CD8-positive, alpha-beta memory T cell (primary cell): Measurements from ENCODE around the gene SLC24A3. TPM values are rescaled to one million over a fixed set of nuclear protein-coding genes. Genes with fewer than 3 reads are reported as not detected.

Experiments
- CTCF ChIA-PET: fragments of 350-600 bp; sonication (Branson Sonifier 250); formaldehyde crosslinking; loops from one replicate; lab custom pipeline; 2021; ENCODE audit warnings: antibody characterized with exemption; lab: Charles Lee
- POLR2A ChIA-PET: fragments of 350-600 bp; sonication (Branson Sonifier 250); formaldehyde crosslinking; loops from one replicate; lab custom pipeline; 2021; ENCODE audit warnings: antibody characterized with exemption; lab: Charles Lee
- DNase-seq, 5 donors: peaks; one replicate each; pipeline versions ENCODE4 v3.0.0 to v3.0.0-alpha.2; 2020 to 2022; ENCODE audit warnings: mixed read lengths in 1 of 5
- H3K27ac ChIP-seq: one replicate; pipeline ENCODE4 v1.7.0; 2013; ENCODE audit warnings: low read depth, mild to moderate bottlenecking, low read length, moderate library complexity
- H3K27me3 ChIP-seq: 2 replicates; pipeline ENCODE4 v1.7.0; 2013; ENCODE audit warnings: low read length, mild to moderate bottlenecking; ENCODE audit not compliant: insufficient read depth, poor library complexity, severe bottlenecking
- H3K36me3 ChIP-seq: 2 replicates; pipeline ENCODE4 v1.7.0; 2013; ENCODE audit warnings: mild to moderate bottlenecking, low read length, moderate library complexity; ENCODE audit not compliant: insufficient read depth
- H3K4me1 ChIP-seq: 2 replicates; pipeline ENCODE4 v1.7.0; 2013; ENCODE audit warnings: mild to moderate bottlenecking, low read length, moderate library complexity; ENCODE audit not compliant: insufficient read depth
- H3K4me3 ChIP-seq: 2 replicates; pipeline ENCODE4 v1.7.0; 2013; ENCODE audit warnings: mild to moderate bottlenecking, low read length
- H3K9me3 ChIP-seq: 2 replicates; pipeline ENCODE4 v1.7.0; 2013; ENCODE audit warnings: mild to moderate bottlenecking, low read length
- H3K27ac Mint-ChIP-seq, 8 donors: one replicate each; pipeline ENCODE4 v1.8.0; 2020 to 2021; ENCODE audit warnings: mixed read lengths in 8 of 8, mild to moderate bottlenecking in 6 of 8, inconsistent platforms in 3 of 8, moderate library complexity in 3 of 8
- H3K27me3 Mint-ChIP-seq, 2 donors: one replicate each; pipeline ENCODE4 v1.8.0; 2020 to 2021; ENCODE audit warnings: mixed read lengths in 2 of 2, mild to moderate bottlenecking in 1 of 2, moderate library complexity in 1 of 2
- H3K36me3 Mint-ChIP-seq, 3 donors: one replicate each; pipeline ENCODE4 v1.8.0; 2020 to 2021; ENCODE audit warnings: mixed read lengths in 3 of 3, inconsistent platforms in 1 of 3, mild to moderate bottlenecking in 1 of 3
- H3K4me1 Mint-ChIP-seq, 3 donors: one replicate each; pipeline ENCODE4 v1.8.0; 2020 to 2021; ENCODE audit warnings: mixed read lengths in 3 of 3, inconsistent platforms in 1 of 3, mild to moderate bottlenecking in 1 of 3
- H3K4me3 Mint-ChIP-seq, 7 donors: one replicate each; pipeline ENCODE4 v1.8.0; 2020 to 2021; ENCODE audit warnings: mixed read lengths in 7 of 7, mild to moderate bottlenecking in 6 of 7, moderate library complexity in 4 of 7, inconsistent platforms in 2 of 7
- H3K9me3 Mint-ChIP-seq, 5 donors: one replicate each; pipeline ENCODE4 v1.8.0; 2020 to 2022; ENCODE audit warnings: mixed read lengths in 5 of 5, mild to moderate bottlenecking in 3 of 5, moderate library complexity in 2 of 5, inconsistent platforms in 1 of 5
- polyA plus RNA-seq: library from polyadenylated mRNA; unstranded; fragments of 300-500 nt; fragmentation: Illumina TruSeq; gene quantifications from one replicate; pipeline ENCODE4 v1.2.3, GENCODE V29; 2021
- total RNA-seq, 2 experiments: library from RNA; stranded (reverse); gene quantifications; one replicate each; pipeline ENCODE4 v1.2.3, GENCODE V29; 2021

Gene SLC24A3
- total and polyA plus RNA-seq, 3 experiments from 2014 or later: not detected

DNA sequence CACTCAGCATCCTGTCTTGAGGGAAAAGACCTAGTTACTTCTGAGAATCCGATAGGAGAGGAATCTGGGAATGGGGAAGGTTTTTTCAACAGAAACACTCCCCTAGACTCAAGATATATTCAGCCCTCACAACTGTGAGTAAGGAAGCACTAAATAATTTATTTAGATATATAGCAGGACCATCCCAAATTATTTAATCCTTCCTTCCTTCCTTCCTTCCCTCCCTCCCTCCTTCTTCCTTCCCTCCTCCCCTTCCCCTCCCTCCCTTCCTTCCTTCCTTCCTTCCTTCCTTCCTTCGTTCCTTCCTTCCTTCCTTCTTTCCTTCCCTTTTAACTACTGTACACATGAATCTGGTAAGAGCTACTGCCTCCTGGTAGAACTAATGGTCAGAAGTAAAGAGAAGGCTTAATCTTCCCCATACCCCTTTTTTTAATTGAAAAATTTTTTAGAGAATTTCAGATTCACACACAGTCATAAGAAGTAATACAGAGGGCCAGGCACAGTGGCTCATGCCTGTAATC lies 10.1 kb downstream of the SLC24A3 start:
- POLR2A ChIA-PET: no interaction called here
- H3K27me3 Mint-ChIP-seq: peaks cover 1 to 3% of the 10 kb centered on the region in 2 donors
- no peak overlapping the region for H3K4me3 Mint-ChIP-seq
- DNase-seq: no peak
- Histone ChIP-seq H3K36me3 (no peaks in the 10 kb centered on the region), H3K4me3 (no peak overlapping the region), H3K27me3 (no peaks in the 10 kb centered on the region), H3K27ac (no peak overlapping the region), H3K9me3 (no peaks in the 10 kb centered on the region), H3K4me1 (no peaks in the 10 kb centered on the region)
- CTCF ChIA-PET: interaction anchor here (0.8 kb wide), 1 partner anchor 17 kb away, joined by 4 read pairs; no protein-coding TSS in a partner anchor
- no peaks in the 10 kb centered on the region for H3K4me1 Mint-ChIP-seq
- H3K9me3 Mint-ChIP-seq: peaks cover 0 to 10% (median 4%) of the 10 kb centered on the region in 5 donors
- no peak overlapping the region for H3K27ac Mint-ChIP-seq
- no peaks in the 10 kb centered on the region for H3K36me3 Mint-ChIP-seq

GRCh38 chr20:19223640-19224039 lies 11.2 kb downstream of the SLC24A3 start:
- no peaks in the 10 kb centered on the region for H3K36me3 Mint-ChIP-seq
- H3K36me3 ChIP-seq: no peaks in the 10 kb centered on the region
- no peak overlapping the region for H3K27ac Mint-ChIP-seq
- no peak overlapping the region for H3K4me3 ChIP-seq
- peaks cover 0 to 10% (median 4%) of the 10 kb centered on the region in 5 donors for H3K9me3 Mint-ChIP-seq
- H3K4me1 ChIP-seq: no peaks in the 10 kb centered on the region
- H3K9me3 ChIP-seq: no peaks in the 10 kb centered on the region
- no peaks in the 10 kb centered on the region for H3K27me3 ChIP-seq
- H3K4me3 Mint-ChIP-seq: no peak overlapping the region
- H3K4me1 Mint-ChIP-seq: no peaks in the 10 kb centered on the region
- H3K27me3 Mint-ChIP-seq: no peaks in the 10 kb centered on the region
- ChIA-PET CTCF (no interaction called here), POLR2A (no interaction called here)
- no peak overlapping the region for H3K27ac ChIP-seq
- no peak for DNase-seq

DNA sequence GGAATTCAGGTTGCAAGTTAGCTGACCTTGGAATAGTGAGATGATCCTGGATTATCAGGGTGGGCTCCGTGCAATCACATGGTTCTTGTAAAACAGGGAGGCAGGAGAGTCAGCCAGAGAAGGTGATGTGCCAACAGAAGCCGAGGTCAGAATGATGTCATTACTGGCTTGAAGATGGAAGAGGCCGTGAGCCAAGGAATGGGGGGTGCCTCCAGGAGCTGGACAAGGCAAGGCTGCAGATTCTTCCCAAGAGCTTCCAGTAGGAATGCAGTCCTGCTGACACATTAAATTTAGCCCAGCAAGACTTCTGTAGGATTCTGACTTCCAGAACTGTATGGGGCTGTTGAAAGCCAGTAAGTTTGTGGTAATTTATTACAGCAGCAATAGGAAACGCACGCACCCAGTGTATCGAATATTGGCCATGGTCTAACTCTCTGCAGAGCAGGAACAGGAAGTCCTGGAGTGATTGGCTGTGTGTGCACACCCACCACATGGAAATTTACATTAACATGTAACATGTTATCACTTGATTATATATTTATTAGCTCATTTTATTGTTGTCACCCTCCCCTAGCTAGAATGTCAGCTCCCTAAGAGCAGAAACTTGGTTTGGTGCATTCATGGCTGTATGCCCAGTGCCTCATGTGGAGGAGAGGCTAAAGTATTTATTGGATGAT lies 19.1 kb downstream of the SLC24A3 start:
- H3K9me3 Mint-ChIP-seq: peaks cover 0 to 2% (median 0%) of the 10 kb centered on the region in 5 donors
- H3K4me3 ChIP-seq: no peak overlapping the region
- no peak overlapping the region for H3K27ac ChIP-seq
- H3K4me1 ChIP-seq: no peaks in the 10 kb centered on the region
- no peaks in the 10 kb centered on the region for H3K27me3 ChIP-seq
- POLR2A ChIA-PET: no interaction called here
- H3K27ac Mint-ChIP-seq: no peak overlapping the region
- CTCF ChIA-PET: no interaction called here
- H3K9me3 ChIP-seq: no peaks in the 10 kb centered on the region
- H3K36me3 Mint-ChIP-seq: no peaks in the 10 kb centered on the region
- H3K4me3 Mint-ChIP-seq: no peak overlapping the region
- H3K27me3 Mint-ChIP-seq: peaks cover 7 to 8% of the 10 kb centered on the region in 2 donors
- H3K4me1 Mint-ChIP-seq: no peaks in the 10 kb centered on the region
- no peak for DNase-seq
- H3K36me3 ChIP-seq: no peaks in the 10 kb centered on the region

DNA sequence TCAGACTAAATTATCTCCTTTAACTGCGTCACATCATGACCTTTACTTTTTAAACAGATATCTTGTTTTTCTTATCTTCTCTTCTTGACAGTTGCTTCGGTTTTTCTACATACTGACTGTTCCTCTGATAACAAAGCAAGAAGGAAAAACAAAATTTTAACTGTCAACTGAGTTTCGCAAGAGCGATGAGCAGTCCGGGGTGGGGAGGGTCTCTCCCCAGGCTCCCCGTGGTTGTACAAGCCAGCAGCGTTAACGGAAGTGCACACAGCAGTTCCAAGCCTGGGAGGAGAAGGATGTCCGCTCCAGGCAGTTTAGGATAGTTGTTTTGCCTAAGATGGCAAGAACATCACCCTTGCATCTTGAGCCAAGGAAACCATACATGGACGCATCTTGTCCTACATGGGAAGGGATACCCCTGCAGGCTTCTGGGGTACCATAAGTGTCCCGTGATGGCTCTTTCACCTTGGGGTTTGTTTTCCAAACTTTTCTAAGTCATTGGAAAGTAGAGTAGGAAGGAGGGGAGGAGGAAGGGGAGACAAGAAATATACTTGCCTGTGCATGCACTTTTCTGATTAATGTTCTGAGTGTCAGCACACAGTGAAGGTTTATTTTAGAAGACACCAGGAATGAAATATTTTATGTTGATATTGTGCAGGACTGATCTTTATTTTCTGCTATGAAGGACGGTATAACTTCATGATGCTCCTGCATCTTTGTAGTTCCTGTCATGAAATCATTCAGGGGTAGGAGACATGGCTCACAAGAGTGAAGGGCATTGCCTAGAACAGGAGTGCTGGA lies 20.8 kb downstream of the SLC24A3 start:
- Mint-ChIP-seq H3K4me1 (no peaks in the 10 kb centered on the region), H3K4me3 (no peak overlapping the region), H3K36me3 (no peaks in the 10 kb centered on the region), H3K27me3 (peaks cover 7 to 8% of the 10 kb centered on the region in 2 donors), H3K9me3 (no peaks in the 10 kb centered on the region), H3K27ac (peak overlapping the region in 1 of 8 donors; percentile 44)
- Histone ChIP-seq H3K4me3 (no peak overlapping the region), H3K36me3 (no peaks in the 10 kb centered on the region), H3K27me3 (no peaks in the 10 kb centered on the region), H3K9me3 (no peaks in the 10 kb centered on the region), H3K4me1 (no peaks in the 10 kb centered on the region), H3K27ac (no peak overlapping the region)
- DNase-seq: no peak
- ChIA-PET CTCF (no interaction called here), POLR2A (no interaction called here)

DNA sequence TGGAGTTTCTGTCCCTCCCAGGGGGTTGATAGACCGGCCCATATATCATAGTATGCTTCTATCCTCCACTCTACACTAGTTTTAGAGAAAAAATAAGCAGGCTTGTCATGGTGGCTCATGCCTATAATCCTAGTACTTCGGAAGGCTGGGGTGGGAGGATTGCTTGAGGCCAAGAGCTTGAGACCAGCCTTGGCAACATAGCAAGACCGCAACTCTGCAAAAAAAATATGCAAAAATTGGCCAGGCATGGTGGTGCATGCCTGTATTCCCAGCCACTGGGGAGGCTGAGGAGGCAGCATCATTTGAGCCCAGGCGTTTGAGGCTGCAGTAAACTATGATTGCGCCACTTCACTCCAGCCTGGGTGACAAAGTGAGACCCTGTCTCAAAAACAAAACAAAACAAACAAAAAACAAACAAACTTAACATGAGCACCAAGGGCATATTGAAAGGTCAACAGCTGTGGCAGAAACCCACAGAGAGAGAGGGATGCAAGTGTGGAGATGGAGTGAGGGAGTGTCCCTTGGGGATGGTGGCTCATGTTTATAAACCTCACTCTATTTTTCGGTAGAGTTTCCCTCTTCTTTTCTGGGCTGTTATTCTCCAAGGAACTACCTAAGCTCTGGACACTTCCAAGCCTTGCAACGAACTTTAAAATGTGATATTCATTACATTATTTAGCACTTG lies 24.1 kb downstream of the SLC24A3 start:
- Histone ChIP-seq H3K27ac (no peak overlapping the region), H3K9me3 (no peaks in the 10 kb centered on the region), H3K27me3 (no peaks in the 10 kb centered on the region), H3K36me3 (no peaks in the 10 kb centered on the region), H3K4me3 (no peak overlapping the region), H3K4me1 (no peaks in the 10 kb centered on the region)
- no peak for DNase-seq
- Mint-ChIP-seq H3K4me3 (no peak overlapping the region), H3K27me3 (peaks cover 2 to 4% of the 10 kb centered on the region in 2 donors), H3K9me3 (no peaks in the 10 kb centered on the region), H3K27ac (no peak overlapping the region), H3K4me1 (no peaks in the 10 kb centered on the region), H3K36me3 (no peaks in the 10 kb centered on the region)
- ChIA-PET POLR2A (no interaction called here), CTCF (no interaction called here)

DNA sequence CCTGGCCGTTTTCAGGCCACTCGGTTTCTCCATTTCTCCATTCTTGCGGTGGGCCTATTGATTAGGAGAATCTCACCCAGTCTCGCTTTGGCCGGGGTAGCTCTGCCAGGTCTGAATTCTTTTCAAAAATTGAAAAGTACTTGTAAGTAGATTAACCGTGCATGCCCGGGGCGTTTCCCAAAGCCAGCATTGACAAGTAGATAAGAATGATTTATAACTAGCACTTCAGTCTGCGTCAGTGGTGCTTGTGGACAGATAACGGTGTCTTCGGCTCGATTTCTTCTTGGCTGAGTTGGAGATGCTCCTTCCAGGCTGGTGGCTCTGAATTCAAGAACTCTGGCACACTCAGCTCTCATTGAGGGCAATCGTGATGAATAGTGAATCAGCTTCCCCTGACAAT lies 29.0 kb downstream of the SLC24A3 start:
- CTCF ChIA-PET: no interaction called here
- peaks cover 0 to 3% of the 10 kb centered on the region in 2 donors for H3K27me3 Mint-ChIP-seq

DNA sequence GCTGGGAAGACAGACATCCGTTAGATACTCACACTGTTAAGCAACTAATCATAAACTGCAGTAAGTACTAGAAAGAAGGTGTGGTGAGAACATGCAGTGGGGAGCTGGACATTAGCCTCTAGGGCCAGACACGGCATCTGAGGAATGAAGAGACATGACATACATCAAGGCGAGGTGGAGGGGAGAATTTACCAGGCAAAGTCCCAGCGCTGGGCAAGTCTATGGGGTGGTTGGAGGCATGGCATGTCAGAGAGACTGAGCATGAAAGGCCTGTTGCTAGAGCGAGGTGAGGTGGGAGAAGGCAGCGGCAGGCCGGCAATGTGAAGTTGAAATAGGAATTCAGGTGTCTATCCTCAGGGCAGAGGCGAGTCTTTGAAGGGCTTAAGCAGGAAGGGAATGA lies 31.8 kb downstream of the SLC24A3 start:
- no peak for DNase-seq
- no peaks in the 10 kb centered on the region for H3K27me3 ChIP-seq
- Mint-ChIP-seq H3K9me3 (peaks cover 0 to under 1% (median 0%) of the 10 kb centered on the region in 5 donors), H3K36me3 (no peaks in the 10 kb centered on the region), H3K27me3 (peaks cover 0 to 2% of the 10 kb centered on the region in 2 donors), H3K4me1 (no peaks in the 10 kb centered on the region), H3K27ac (peak overlapping the region in 1 of 8 donors; percentile 59), H3K4me3 (no peak overlapping the region)
- no peaks in the 10 kb centered on the region for H3K4me1 ChIP-seq
- no peaks in the 10 kb centered on the region for H3K36me3 ChIP-seq
- H3K4me3 ChIP-seq: no peak overlapping the region
- no peaks in the 10 kb centered on the region for H3K9me3 ChIP-seq
- CTCF ChIA-PET: no interaction called here
- no peak overlapping the region for H3K27ac ChIP-seq
- POLR2A ChIA-PET: no interaction called here

More for the DNA sequence above, 29.0 kb downstream of the SLC24A3 start:
- Mint-ChIP-seq H3K27ac (no peak overlapping the region), H3K9me3 (no peaks in the 10 kb centered on the region), H3K36me3 (no peaks in the 10 kb centered on the region), H3K4me3 (no peak overlapping the region), H3K4me1 (no peaks in the 10 kb centered on the region)
- Histone ChIP-seq H3K36me3 (no peaks in the 10 kb centered on the region), H3K27me3 (no peaks in the 10 kb centered on the region), H3K9me3 (no peaks in the 10 kb centered on the region), H3K27ac (no peak overlapping the region), H3K4me1 (no peaks in the 10 kb centered on the region), H3K4me3 (no peak overlapping the region)
- DNase-seq: no peak
- POLR2A ChIA-PET: no interaction called here
